Measurements from ENCODE around the gene NTPCR.
"Not testable (repeated sequence)": the region's sequence is repeated elsewhere in the genome, so short reads cannot be mapped to it uniquely, and the experiment has no call there.

Gene NTPCR

GRCh38 chr1:232925421-232926220, 24.8 kb upstream of the NTPCR start:
- in situ Hi-C loops (cut with MboI; ENCODE audit: low sequenced_read_pairs): no loop called here

- in situ Hi-C loops (cut with MboI; ENCODE audit: low sequenced_read_pairs): not testable (repeated sequence)
Observed at GRCh38 chr1:232927166-232927565, 23.2 kb upstream of the NTPCR start.

GRCh38 chr1:232927830-232928505, 22.4 kb upstream of the NTPCR start:
- in situ Hi-C loops (cut with MboI; ENCODE audit: low sequenced_read_pairs): no loop called here

- in situ Hi-C loops (cut with MboI; ENCODE audit: low sequenced_read_pairs): no loop called here
Observed at GRCh38 chr1:232932486-232933425, 17.7 kb upstream of the NTPCR start.

GRCh38 chr1:232936941-232937340, 13.5 kb upstream of the NTPCR start:
- in situ Hi-C loops (cut with MboI; ENCODE audit: low sequenced_read_pairs): no loop called here

- in situ Hi-C loops (cut with MboI; ENCODE audit: low sequenced_read_pairs): no loop called here
Observed at GRCh38 chr1:232937741-232938375, 12.6 kb upstream of the NTPCR start.

- in situ Hi-C loops (cut with MboI; ENCODE audit: low sequenced_read_pairs): no loop called here
Observed at GRCh38 chr1:232938926-232939325, 11.5 kb upstream of the NTPCR start.

GRCh38 chr1:232939748-232940147, 10.7 kb upstream of the NTPCR start:
- in situ Hi-C loops (cut with MboI; ENCODE audit: low sequenced_read_pairs): no loop called here

GRCh38 chr1:232940262-232940661, 10.1 kb upstream of the NTPCR start:
- in situ Hi-C loops (cut with MboI; ENCODE audit: low sequenced_read_pairs): no loop called here

GRCh38 chr1:232942413-232943294, 7.8 kb upstream of the NTPCR start:
- in situ Hi-C loops (cut with MboI; ENCODE audit: low sequenced_read_pairs): no loop called here

- in situ Hi-C loops (cut with MboI; ENCODE audit: low sequenced_read_pairs): no loop called here
Observed at GRCh38 chr1:232943679-232944252, 6.6 kb upstream of the NTPCR start.

- in situ Hi-C loops (cut with MboI; ENCODE audit: low sequenced_read_pairs): no loop called here
Observed at GRCh38 chr1:232944347-232944746, 6.1 kb upstream of the NTPCR start.

GRCh38 chr1:232949636-232950196, 695 bp upstream of the NTPCR start:
- in situ Hi-C loops (cut with MboI; ENCODE audit: low sequenced_read_pairs): no loop called here

GRCh38 chr1:232951180-232951579, 769 bp downstream of the NTPCR start:
- in situ Hi-C loops (cut with MboI; ENCODE audit: low sequenced_read_pairs): no loop called here

GRCh38 chr1:232951605-232952004, 1.2 kb downstream of the NTPCR start:
- in situ Hi-C loops (cut with MboI; ENCODE audit: low sequenced_read_pairs): no loop called here

- in situ Hi-C loops (cut with MboI; ENCODE audit: low sequenced_read_pairs): no loop called here
Observed at GRCh38 chr1:232952514-232953499, 2.4 kb downstream of the NTPCR start.

GRCh38 chr1:232954594-232955365, 4.4 kb downstream of the NTPCR start:
- in situ Hi-C loops (cut with MboI; ENCODE audit: low sequenced_read_pairs): no loop called here
